IMR-90 (cell line): ENCODE data around the gene SPI1. TPM values are rescaled to one million over a fixed set of nuclear protein-coding genes. Genes with fewer than 3 reads are reported as not detected.
A peak's percentile ranks its signal among the peaks of the same experiment; 100 is the strongest.

ENCODE experiments used
- ATAC-seq: fragments of 200-7000 bp; cut with Tn5 transposase; 2 replicates; pipeline ENCODE4 v1.9.1; 2020; ENCODE audit warnings: low read depth, mild to moderate bottlenecking, moderate library complexity
- BruUV-seq: library from RNA; stranded (reverse); fragments of 400-500 nt; replicated peaks from 2 replicates; lab custom pipeline; 2021; lab: Mats Ljungman, UMichigan
- CTCF ChIA-PET: fragments of 300-600 bp; formaldehyde crosslinking; extraction: SDS; loops from one replicate; lab custom pipeline; 2021; ENCODE audit warnings: antibody characterized with exemption; lab: Yijun Ruan, JAX
- POLR2A ChIA-PET: fragments of 300-600 bp; sonication (Branson Sonifier 250); formaldehyde crosslinking; loops from one replicate; lab custom pipeline; 2022; ENCODE audit warnings: antibody characterized with exemption; ENCODE audit not compliant: unreplicated experiment; lab: Charles Lee
- DNase-seq: peaks from one replicate; pipeline ENCODE4 v3.0.0; 2013
- H2AFZ ChIP-seq: replicated peaks from 2 replicates; pipeline ENCODE3; 2013; ENCODE audit warnings: low read length, mild to moderate bottlenecking; ENCODE audit not compliant: poor library complexity
- H2AK5ac ChIP-seq: 2 replicates; pipeline ENCODE4 v1.6.1; 2013; ENCODE audit warnings: low read depth, low read length, inconsistent platforms
- H2AK9ac ChIP-seq: replicated peaks from 2 replicates; pipeline ENCODE3; 2013; ENCODE audit warnings: mild to moderate bottlenecking, low read depth, low read length, moderate library complexity; ENCODE audit not compliant: poor library complexity
- H2BK120ac ChIP-seq: 2 replicates; pipeline ENCODE4 v1.6.1; 2013; ENCODE audit warnings: low read depth, low read length, inconsistent platforms
- H2BK15ac ChIP-seq: 3 replicates; pipeline ENCODE4 v1.6.1; 2013; ENCODE audit warnings: low read depth, low read length, inconsistent platforms
- H2BK20ac ChIP-seq: 2 replicates; pipeline ENCODE4 v1.6.1; 2013; ENCODE audit warnings: low read depth, mild to moderate bottlenecking, inconsistent platforms, low read length, moderate library complexity
- H2BK5ac ChIP-seq: 2 replicates; pipeline ENCODE4 v1.6.1; 2013; ENCODE audit warnings: mild to moderate bottlenecking, low read depth, low read length, inconsistent platforms; ENCODE audit not compliant: poor library complexity, severe bottlenecking
- H3K14ac ChIP-seq: replicated peaks from 2 replicates; pipeline ENCODE4 v1.6.1; 2013; ENCODE audit warnings: low read depth, low read length, inconsistent platforms
- H3K18ac ChIP-seq: 2 replicates; pipeline ENCODE4 v1.6.1; 2013; ENCODE audit warnings: low read depth, low read length, control low read depth
- H3K23ac ChIP-seq: 2 replicates; pipeline ENCODE4 v1.6.1; 2013; ENCODE audit warnings: low read depth, low read length, inconsistent platforms
- H3K27ac ChIP-seq: 2 replicates; pipeline ENCODE4 v1.5.1; 2013; ENCODE audit warnings: mild to moderate bottlenecking, control low read depth, low read length; ENCODE audit not compliant: insufficient read depth
- H3K27me3 ChIP-seq: 2 replicates; pipeline ENCODE4 v1.6.1; 2013; ENCODE audit warnings: low read length; ENCODE audit not compliant: control insufficient read depth, insufficient read depth
- H3K36me3 ChIP-seq: 2 replicates; pipeline ENCODE4 v1.6.1; 2013; ENCODE audit warnings: low read length, mixed read lengths; ENCODE audit not compliant: control insufficient read depth, insufficient read depth
- H3K4ac ChIP-seq: 2 replicates; pipeline ENCODE4 v1.6.1; 2013; ENCODE audit warnings: low read depth, low read length, inconsistent platforms
- H3K4me1 ChIP-seq: 2 replicates; pipeline ENCODE4 v1.6.1; 2013; ENCODE audit warnings: low read length, mixed read lengths; ENCODE audit not compliant: control insufficient read depth, insufficient read depth
- H3K4me2 ChIP-seq: 2 replicates; pipeline ENCODE4 v1.6.1; 2013; ENCODE audit warnings: low read depth, mild to moderate bottlenecking, control low read depth, low read length, moderate library complexity
- H3K4me3 ChIP-seq: 2 replicates; pipeline ENCODE4 v1.5.1; 2013; ENCODE audit warnings: low read depth, mild to moderate bottlenecking, control low read depth, low read length, moderate library complexity; ENCODE audit not compliant: insufficient read depth
- H3K56ac ChIP-seq: 2 replicates; pipeline ENCODE4 v1.6.1; 2013; ENCODE audit warnings: low read length, inconsistent platforms; ENCODE audit not compliant: insufficient read depth; ENCODE audit errors: extremely low read depth
- H3K79me1 ChIP-seq, 2 experiments: 2 replicates each; pipeline ENCODE4 v1.6.1; 2013; ENCODE audit warnings: low read length in 2 of 2, inconsistent platforms in 1 of 2, low read depth in 1 of 2
- H3K9ac ChIP-seq: 2 replicates; pipeline ENCODE4 v1.6.1; 2013; ENCODE audit warnings: low read depth, low read length, control low read depth
- H3K9me1 ChIP-seq: 2 replicates; pipeline ENCODE4 v1.6.1; 2013; ENCODE audit warnings: low read length, inconsistent platforms; ENCODE audit not compliant: insufficient read depth
- H3K9me3 ChIP-seq: 2 replicates; pipeline ENCODE4 v1.6.1; 2013; ENCODE audit warnings: low read length; ENCODE audit not compliant: control insufficient read depth, insufficient read depth
- H4K20me1 ChIP-seq: 2 replicates; pipeline ENCODE4 v1.6.1; 2013; ENCODE audit warnings: low read length, inconsistent platforms; ENCODE audit not compliant: insufficient read depth
- H4K5ac ChIP-seq: 2 replicates; pipeline ENCODE4 v1.6.1; 2013; ENCODE audit warnings: mild to moderate bottlenecking, low read depth, low read length, control low read depth
- H4K8ac ChIP-seq, 2 experiments: 2 replicates each; pipeline ENCODE4 v1.6.1; 2013; ENCODE audit warnings: low read depth in 2 of 2, low read length in 2 of 2, control low read depth in 1 of 2, inconsistent platforms in 1 of 2
- H4K91ac ChIP-seq: 2 replicates; pipeline ENCODE4 v1.6.1; 2013; ENCODE audit warnings: low read depth, low read length, inconsistent platforms; ENCODE audit not compliant: insufficient read depth
- BHLHE40 ChIP-seq: fragments of 150-350 bp; IDR thresholded peaks from 2 replicates; pipeline ENCODE4 v1.6.1; 2016; ENCODE audit warnings: mild to moderate bottlenecking, low read depth, low read length
- CEBPB ChIP-seq: IDR thresholded peaks from 2 replicates; pipeline ENCODE4 v1.6.1; 2012; ENCODE audit warnings: low read depth, low read length, improper control_type of control experiment
- CHD1 ChIP-seq: IDR thresholded peaks from 2 replicates; pipeline ENCODE4 v1.6.1; 2012; ENCODE audit warnings: low read depth, low read length, improper control_type of control experiment
- CTCF ChIP-seq: conservative IDR thresholded peaks from 2 replicates; pipeline ENCODE4 v1.5.1; 2012; ENCODE audit warnings: mild to moderate bottlenecking, low read depth, low read length, improper control_type of control experiment
- ELK1 ChIP-seq: fragments of 150-350 bp; IDR thresholded peaks from 2 replicates; pipeline ENCODE4 v1.6.1; 2016; ENCODE audit warnings: low read depth, mild to moderate bottlenecking, low read length, moderate library complexity, borderline replicate concordance
- FOS ChIP-seq: fragments of 150-350 bp; IDR thresholded peaks from 2 replicates; pipeline ENCODE4 v1.6.1; 2016; ENCODE audit warnings: low read depth, low read length
- MAFK ChIP-seq: IDR thresholded peaks from 2 replicates; pipeline ENCODE4 v1.6.1; 2012; ENCODE audit warnings: low read depth, low read length, improper control_type of control experiment
- MAZ ChIP-seq: IDR thresholded peaks from 2 replicates; pipeline ENCODE4 v1.6.1; 2012; ENCODE audit warnings: low read depth, mild to moderate bottlenecking, low read length, improper control_type of control experiment, moderate library complexity, borderline replicate concordance
- MXI1 ChIP-seq: IDR thresholded peaks from 2 replicates; pipeline ENCODE4 v1.6.1; 2012; ENCODE audit warnings: low read depth, mild to moderate bottlenecking, low read length, moderate library complexity, borderline replicate concordance
- NFE2L2 ChIP-seq: fragments of 150-350 bp; IDR thresholded peaks from 2 replicates; pipeline ENCODE4 v1.6.1; 2016; ENCODE audit warnings: low read depth, mild to moderate bottlenecking, low read length
- POLR2A ChIP-seq: IDR thresholded peaks from 2 replicates; pipeline ENCODE4 v1.6.1; 2012; ENCODE audit warnings: mild to moderate bottlenecking, low read depth, low read length
- RAD21 ChIP-seq: IDR thresholded peaks from 2 replicates; pipeline ENCODE4 v1.6.1; 2012; ENCODE audit warnings: low read length, improper control_type of control experiment
- RCOR1 ChIP-seq: IDR thresholded peaks from 2 replicates; pipeline ENCODE4 v1.6.1; 2012; ENCODE audit warnings: mild to moderate bottlenecking, low read length, improper control_type of control experiment; ENCODE audit not compliant: insufficient replicate concordance
- RFX5 ChIP-seq: IDR thresholded peaks from 2 replicates; pipeline ENCODE4 v1.8.0; 2012; ENCODE audit warnings: low read depth, mild to moderate bottlenecking, low read length, moderate library complexity
- SMC3 ChIP-seq: fragments of 150-350 bp; IDR thresholded peaks from 2 replicates; pipeline ENCODE4 v1.6.1; 2016; ENCODE audit warnings: low read depth, mild to moderate bottlenecking, antibody characterized with exemption, low read length, moderate library complexity
- USF2 ChIP-seq: fragments of 150-350 bp; IDR thresholded peaks from 2 replicates; pipeline ENCODE4 v1.6.1; 2017; ENCODE audit warnings: mild to moderate bottlenecking, antibody characterized with exemption, low read length, low read depth
- WGBS, 2 experiments: methylation state at CpG; one replicate each; pipeline versions ENCODE4 v1.1.5 to v1.1.7; 2013; ENCODE audit warnings: missing lambda C conversion rate in 2 of 2; ENCODE audit not compliant: insufficient read length in 1 of 2; ENCODE audit errors: extremely low coverage in 2 of 2; 5-methylcytosine and 5-hydroxymethylcytosine counted together
- dilution Hi-C: fragments of 300-500 bp; cut with HindIII; formaldehyde crosslinking; loops from one replicate; pipeline ENCODE4 v1.14.3; 2018; ENCODE audit warnings: low sequenced_read_pairs; ENCODE audit not compliant: unreplicated experiment
- in situ Hi-C: fragments of 300-500 bp; cut with MboI; formaldehyde crosslinking; loops from 3 replicates; pipeline ENCODE4 v1.14.3; 2019; ENCODE audit warnings: low sequenced_read_pairs, inconsistent platforms, mixed read lengths
- intact Hi-C: fragments of 100-400 bp; cut with micrococcal nuclease; formaldehyde crosslinking; loops from 2 replicates; pipeline ENCODE4 v1.10.0; 2022
- polyA plus RNA-seq, 3 experiments: library from polyadenylated mRNA; depleted of rRNA; stranded (reverse); fragments of >200 nt; gene quantifications; 2 replicates each; pipeline ENCODE4 v1.2.3, GENCODE V29; 2012; ENCODE audit warnings: low replicate concordance in 1 of 3
- total RNA-seq: library from RNA; depleted of rRNA; stranded (reverse); fragments of >200 nt; gene quantifications from 2 replicates; pipeline ENCODE4 v1.2.3, GENCODE V29; 2012

Gene SPI1
- total and polyA plus RNA-seq, 2 of the 4 experiments (the other 2 are of a cell fraction): not detected

GRCh38 chr11:47374720-47375019 is 3.7 kb downstream of the SPI1 start:
- H3K4me3 ChIP-seq: no peak overlapping the region
- peak overlapping the region; percentile 68; the same call in 1 of the 2 replicates for H2AK5ac ChIP-seq
- ATAC-seq (no peak), DNase-seq (no peak)
- no peak overlapping the region for H4K8ac ChIP-seq
- in situ Hi-C loops: loop anchor here (25.0 kb wide), 1 partner anchor 487 kb away; no protein-coding TSS in a partner anchor
- dilution Hi-C loops: no loop called here
- no peak overlapping the region for H2BK5ac ChIP-seq
- peaks cover 9% of the 10 kb centered on the region for H3K9me1 ChIP-seq
- no peak overlapping the region for H3K14ac ChIP-seq
- H3K18ac ChIP-seq: no peak overlapping the region
- H3K4me1 ChIP-seq: peaks cover 5% of the 10 kb centered on the region
- H3K27me3 ChIP-seq: peaks cover 5% of the 10 kb centered on the region
- no peak overlapping the region for H3K27ac ChIP-seq
- H2AK9ac ChIP-seq: peak overlapping the region; percentile 42
- H4K20me1 ChIP-seq: no peaks in the 10 kb centered on the region; the same call in 1 of the 2 replicates
- intact Hi-C loops: loop anchor here (1.0 kb wide), 3 partner anchors 34 to 243 kb away; partner anchors contain the start of gene SLC39A13
- no peak overlapping the region for H3K4me2 ChIP-seq
- no peak overlapping the region for H2BK20ac ChIP-seq
- CTCF ChIA-PET: interaction anchor here (0.6 to 1.9 kb wide), 8 partner anchors 12 to 243 kb away, joined by 3 to 6 read pairs (median 4); no protein-coding TSS in a partner anchor
- no peak overlapping the region for H4K5ac ChIP-seq
- H2AFZ ChIP-seq: peak overlapping the region; percentile 76
- no peak for TF ChIP-seq FOS
- TF ChIP-seq RCOR1: no peak
- no peak for TF ChIP-seq RAD21
- TF ChIP-seq POLR2A: no peak
- TF ChIP-seq CEBPB: no peak
- no peak for TF ChIP-seq MAZ
- no peak for TF ChIP-seq BHLHE40
- no peak for TF ChIP-seq MXI1
- TF ChIP-seq RFX5: no peak
- no peak for TF ChIP-seq CHD1
- TF ChIP-seq ELK1: no peak
- no peak for TF ChIP-seq NFE2L2
- TF ChIP-seq MAFK: no peak
- no peak for TF ChIP-seq USF2
- TF ChIP-seq SMC3: no peak
- no peak for TF ChIP-seq CTCF
- H3K9me3 ChIP-seq: no peaks in the 10 kb centered on the region
- WGBS, 2 experiments: no CpG with 5 or more reads among the region's 5 CpGs
- POLR2A ChIA-PET: no interaction called here
- H3K23ac ChIP-seq: no peak overlapping the region
- H3K79me1 ChIP-seq: no peaks in the 10 kb centered on the region
- H3K4ac ChIP-seq: no peak overlapping the region; the same call in 1 of the 2 replicates
- no peaks in the 10 kb centered on the region for H3K36me3 ChIP-seq
- no peak overlapping the region for H2BK120ac ChIP-seq
- BruUV-seq: no TSS peak
- no peak overlapping the region for H2BK15ac ChIP-seq
- H3K56ac ChIP-seq: no peak overlapping the region
- no peak overlapping the region for H3K9ac ChIP-seq
- H4K91ac ChIP-seq: no peak overlapping the region; the same call in 1 of the 2 replicates
